H9 (cell line): ENCODE measurements around the gene MAPK8IP1. TPM values are rescaled to one million over a fixed set of nuclear protein-coding genes. Genes with fewer than 3 reads are reported as not detected.

ENCODE experiments used
- DNase-seq: peaks from one replicate; pipeline ENCODE4 v3.0.0-alpha.2; 2017
- H2AFZ ChIP-seq: one replicate; pipeline ENCODE4 v1.6.1; 2013; ENCODE audit warnings: mild to moderate bottlenecking, low read length, control low read depth, moderate library complexity
- H2AK5ac ChIP-seq: 2 replicates; pipeline ENCODE4 v1.6.1; 2013; ENCODE audit warnings: low read length, control low read depth, mixed read lengths; ENCODE audit not compliant: insufficient read length
- H2BK120ac ChIP-seq: one replicate; pipeline ENCODE4 v1.6.1; 2013; ENCODE audit warnings: low read depth, mild to moderate bottlenecking, low read length, control low read depth, inconsistent platforms; ENCODE audit not compliant: poor library complexity, severe bottlenecking
- H2BK12ac ChIP-seq: 2 replicates; pipeline ENCODE4 v1.6.1; 2013; ENCODE audit warnings: low read length, control low read depth, mixed read lengths, low read depth; ENCODE audit not compliant: insufficient read length
- H2BK15ac ChIP-seq: 2 replicates; pipeline ENCODE4 v1.6.1; 2013; ENCODE audit warnings: low read depth, low read length, control low read depth
- H2BK20ac ChIP-seq: one replicate; pipeline ENCODE4 v1.6.1; 2013; ENCODE audit warnings: low read depth, mild to moderate bottlenecking, low read length, control low read depth, inconsistent platforms; ENCODE audit not compliant: poor library complexity, severe bottlenecking
- H2BK5ac ChIP-seq: 2 replicates; pipeline ENCODE4 v1.6.1; 2013; ENCODE audit warnings: low read length, control low read depth, mixed read lengths; ENCODE audit not compliant: insufficient read length
- H3K14ac ChIP-seq: 2 replicates; pipeline ENCODE4 v1.6.1; 2013; ENCODE audit warnings: low read length, control low read depth; ENCODE audit not compliant: insufficient read depth
- H3K18ac ChIP-seq: 2 replicates; pipeline ENCODE4 v1.6.1; 2013; ENCODE audit warnings: low read depth, mild to moderate bottlenecking, mixed read lengths, low read length, control low read depth; ENCODE audit not compliant: insufficient read length
- H3K23ac ChIP-seq: 2 replicates; pipeline ENCODE4 v1.6.1; 2013; ENCODE audit warnings: low read length, control low read depth, mixed read lengths, low read depth; ENCODE audit not compliant: insufficient read length
- H3K23me2 ChIP-seq: 2 replicates; pipeline ENCODE4 v1.6.1; 2013; ENCODE audit warnings: low read depth, mild to moderate bottlenecking, mixed read lengths, low read length, control low read depth; ENCODE audit not compliant: insufficient read length, poor library complexity, severe bottlenecking
- H3K27ac ChIP-seq: 2 replicates; pipeline ENCODE4 v1.5.1; 2013; ENCODE audit warnings: low read length, control low read depth, mixed read lengths, low read depth; ENCODE audit not compliant: insufficient read length
- H3K27me3 ChIP-seq: 2 replicates; pipeline ENCODE4 v1.6.1; 2013; ENCODE audit warnings: low read length, control low read depth, inconsistent platforms; ENCODE audit not compliant: insufficient read depth
- H3K4ac ChIP-seq: 2 replicates; pipeline ENCODE4 v1.6.1; 2013; ENCODE audit warnings: low read depth, mild to moderate bottlenecking, control low read depth, inconsistent platforms, low read length, moderate library complexity
- H3K4me1 ChIP-seq: 2 replicates; pipeline ENCODE4 v1.6.1; 2013; ENCODE audit warnings: low read length, control low read depth, inconsistent platforms; ENCODE audit not compliant: insufficient read depth
- H3K4me2 ChIP-seq: 2 replicates; pipeline ENCODE4 v1.6.1; 2013; ENCODE audit warnings: low read length, control low read depth, mixed read lengths; ENCODE audit not compliant: insufficient read length, insufficient read depth
- H3K56ac ChIP-seq: 2 replicates; pipeline ENCODE4 v1.6.1; 2013; ENCODE audit warnings: low read depth, mild to moderate bottlenecking, mixed read lengths, low read length, control low read depth; ENCODE audit not compliant: insufficient read length
- H3K79me1 ChIP-seq: 2 replicates; pipeline ENCODE4 v1.6.1; 2013; ENCODE audit warnings: low read depth, mild to moderate bottlenecking, moderate library complexity, low read length, control low read depth, inconsistent platforms; ENCODE audit not compliant: insufficient read depth, poor library complexity, severe bottlenecking
- H3K79me2 ChIP-seq: 2 replicates; pipeline ENCODE4 v1.6.1; 2013; ENCODE audit warnings: low read length, control low read depth, inconsistent platforms; ENCODE audit not compliant: insufficient read depth
- H3K9ac ChIP-seq: 2 replicates; pipeline ENCODE4 v1.6.1; 2013; ENCODE audit warnings: low read length, control low read depth, mixed read lengths; ENCODE audit not compliant: insufficient read length; ENCODE audit errors: extremely low read depth
- H3K9me3 ChIP-seq: one replicate; pipeline ENCODE4 v1.6.1; 2013; ENCODE audit warnings: low read depth, low read length, inconsistent platforms; ENCODE audit not compliant: control insufficient read depth
- H3T11ph ChIP-seq: one replicate; pipeline ENCODE4 v1.6.1; 2013; ENCODE audit warnings: mild to moderate bottlenecking, low read length, control low read depth, inconsistent platforms
- H4K20me1 ChIP-seq: one replicate; pipeline ENCODE4 v1.6.1; 2013; ENCODE audit not compliant: control insufficient read depth, insufficient read length, insufficient read depth
- H4K5ac ChIP-seq: 2 replicates; pipeline ENCODE4 v1.6.1; 2013; ENCODE audit warnings: low read depth, mild to moderate bottlenecking, mixed read lengths, low read length, control low read depth; ENCODE audit not compliant: insufficient read length
- H4K8ac ChIP-seq: replicated peaks from 2 replicates; pipeline ENCODE4 v1.6.1; 2013; ENCODE audit warnings: low read length, control low read depth, mixed read lengths, low read depth; ENCODE audit not compliant: insufficient read length
- H4K91ac ChIP-seq: 2 replicates; pipeline ENCODE4 v1.6.1; 2013; ENCODE audit warnings: low read depth, mild to moderate bottlenecking, moderate library complexity, mixed read lengths, low read length, control low read depth; ENCODE audit not compliant: insufficient read length
- H3K27ac Mint-ChIP-seq, 3 experiments: 2 replicates in 2 of 3; 3 replicates in 1 of 3; pipeline ENCODE4 v1.8.0; 2020 to 2021; ENCODE audit warnings: mixed read lengths in 3 of 3, mild to moderate bottlenecking in 1 of 3, moderate library complexity in 1 of 3
- H3K27me3 Mint-ChIP-seq: 2 replicates; pipeline ENCODE4 v1.8.0; 2021; ENCODE audit warnings: low read depth, mild to moderate bottlenecking, moderate library complexity, mixed read lengths
- H3K36me3 Mint-ChIP-seq, 3 experiments: 2 replicates in 2 of 3; 3 replicates in 1 of 3; pipeline ENCODE4 v1.8.0; 2020 to 2021; ENCODE audit warnings: low read depth in 3 of 3, mixed read lengths in 3 of 3; ENCODE audit not compliant: insufficient read depth in 1 of 3
- H3K4me1 Mint-ChIP-seq, 2 experiments: 2 replicates each; pipeline ENCODE4 v1.8.0; 2020; ENCODE audit warnings: mixed read lengths in 2 of 2
- H3K4me3 Mint-ChIP-seq, 2 experiments: 2 replicates in 1 of 2; 3 replicates in 1 of 2; pipeline ENCODE4 v1.8.0; 2020 to 2021; ENCODE audit warnings: mild to moderate bottlenecking in 2 of 2, mixed read lengths in 2 of 2, moderate library complexity in 1 of 2
- H3K9me3 Mint-ChIP-seq, 2 experiments: 2 replicates in 1 of 2; 3 replicates in 1 of 2; pipeline ENCODE4 v1.8.0; 2020; ENCODE audit warnings: mild to moderate bottlenecking in 2 of 2, mixed read lengths in 2 of 2, moderate library complexity in 1 of 2
- CTCF ChIP-seq: fragments of 200-600 bp; sonication (generic); conservative IDR thresholded peaks from 3 replicates; pipeline ENCODE4 v1.8.0; 2021; ENCODE audit warnings: antibody characterized with exemption, mild to moderate bottlenecking
- WGBS: extraction: QIAGEN DNeasy Blood & Tissue Kit; methylation state at CpG from one replicate; pipeline ENCODE4 v1.1.7; 2013; ENCODE audit warnings: missing lambda C conversion rate, low lambda C conversion rate, mixed read lengths; ENCODE audit not compliant: insufficient read length; ENCODE audit errors: extremely low coverage; 5-methylcytosine and 5-hydroxymethylcytosine counted together
- total RNA-seq: library from RNA; stranded (reverse); gene quantifications from 2 replicates; pipeline ENCODE4 v1.2.1, GENCODE V29; 2021

Gene MAPK8IP1
- total RNA-seq, 1 experiment from 2014 or later, result 30.2 TPM

- no peak overlapping the region for H3K56ac ChIP-seq
- Mint-ChIP-seq H3K27me3 (no peaks in the 10 kb centered on the region; the same call in 1 of the 2 replicates), H3K4me1 (peaks cover 25 to 44% of the 10 kb centered on the region in 2 experiments), H3K4me3 (peak overlapping the region in 1 of 2 experiments; percentile 33; a peak in 1 of 5 replicates), H3K27ac (peak overlapping the region in 2 of 3 experiments; percentile 7 to 88; a peak in 3 of 7 replicates), H3K9me3 (no peaks in the 10 kb centered on the region; a peak in 1 of 5 replicates), H3K36me3 (peaks cover 0 to 11% (median 0%) of the 10 kb centered on the region in 3 experiments; a peak in 3 of 7 replicates)
- no peak overlapping the region for H3K4ac ChIP-seq
- no peak overlapping the region for H3T11ph ChIP-seq
- no peaks in the 10 kb centered on the region for H3K79me1 ChIP-seq
- no peaks in the 10 kb centered on the region for H3K79me2 ChIP-seq
- no peak overlapping the region; the same call in 1 of the 2 replicates for H3K14ac ChIP-seq
- no peak overlapping the region for H2BK5ac ChIP-seq
- H3K18ac ChIP-seq, result no peak overlapping the region
- WGBS, result no CpG with 5 or more reads among the region's 6 CpGs
- no peak for TF ChIP-seq CTCF
- peaks cover 3% of the 10 kb centered on the region for H3K23me2 ChIP-seq
- no peak overlapping the region for H3K4me2 ChIP-seq
- no peak overlapping the region for H2AK5ac ChIP-seq
- H3K23ac ChIP-seq, result no peak overlapping the region
- no peak overlapping the region for H2BK12ac ChIP-seq
- H3K9me3 ChIP-seq, result no peaks in the 10 kb centered on the region
- DNase-seq, result no peak
- H2BK120ac ChIP-seq, result no peak overlapping the region
- no peaks in the 10 kb centered on the region for H3K27me3 ChIP-seq
- no peak overlapping the region for H2BK20ac ChIP-seq
- no peak overlapping the region for H4K91ac ChIP-seq
- no peak overlapping the region for H4K8ac ChIP-seq
- H3K27ac ChIP-seq, result no peak overlapping the region
- no peak overlapping the region for H2AFZ ChIP-seq
- H4K20me1 ChIP-seq, result no peaks in the 10 kb centered on the region
- no peaks in the 10 kb centered on the region; the same call in 1 of the 2 replicates for H3K4me1 ChIP-seq
- H2BK15ac ChIP-seq, result no peak overlapping the region
- no peak overlapping the region for H4K5ac ChIP-seq
- no peak overlapping the region for H3K9ac ChIP-seq
Observed at GRCh38 chr11:45894555-45895247, 9.2 kb downstream of the MAPK8IP1 start.
